GM12892 (cell line): ENCODE measurements around the gene CFAP69.

ENCODE experiments used
- POLR2A ChIP-seq: IDR thresholded peaks from 2 replicates; pipeline ENCODE4 v1.6.1; 2011; ENCODE audit warnings: low read depth, low read length, control low read depth
- POLR2AphosphoS5 ChIP-seq: IDR thresholded peaks from 2 replicates; pipeline ENCODE4 v1.6.1; 2011; ENCODE audit warnings: low read depth, low read length, control low read depth
- TAF1 ChIP-seq: IDR thresholded peaks from 2 replicates; pipeline ENCODE4 v1.6.1; 2011; ENCODE audit warnings: low read depth, mild to moderate bottlenecking, control low read depth, low read length, borderline replicate concordance

GRCh38 chr7:90227259-90227658 lies 17.7 kb upstream of the CFAP69 start:
- TF ChIP-seq POLR2A, result no peak
- TF ChIP-seq TAF1, result no peak
- TF ChIP-seq POLR2AphosphoS5, result no peak
